Measurements from ENCODE around the gene ACY1.

ACY1 gene

GRCh38 chr3:51955893-51956770, 27.2 kb upstream of the ACY1 start:
- peaks cover 50% of the 10 kb centered on the region for H3K27me3 Mint-ChIP-seq
- peak; percentile 55 to 56 for DNase-seq
- peak; percentile 85 for ATAC-seq
- peak overlapping the region; percentile 58 to 74 for H3K4me3 Mint-ChIP-seq
- no peak overlapping the region for H3K27ac Mint-ChIP-seq
- H3K9me3 Mint-ChIP-seq: no peaks in the 10 kb centered on the region
- H3K4me1 Mint-ChIP-seq: peaks cover 14% of the 10 kb centered on the region

- ATAC-seq (no peak), DNase-seq (no peak)
- Mint-ChIP-seq H3K27me3 (peaks cover 50% of the 10 kb centered on the region), H3K9me3 (no peaks in the 10 kb centered on the region), H3K4me3 (no peak overlapping the region), H3K27ac (no peak overlapping the region), H3K4me1 (peaks cover 14% of the 10 kb centered on the region)
Observed at GRCh38 chr3:51957520-51958205, 25.7 kb upstream of the ACY1 start.

GRCh38 chr3:51958603-51959521, 24.5 kb upstream of the ACY1 start:
- H3K27ac Mint-ChIP-seq: no peak overlapping the region
- no peak for DNase-seq
- H3K4me1 Mint-ChIP-seq: peaks cover 14% of the 10 kb centered on the region
- H3K9me3 Mint-ChIP-seq: no peaks in the 10 kb centered on the region
- peaks cover 41% of the 10 kb centered on the region for H3K27me3 Mint-ChIP-seq
- no peak overlapping the region for H3K4me3 Mint-ChIP-seq
- ATAC-seq: no peak

GRCh38 chr3:51959651-51960050, 23.7 kb upstream of the ACY1 start:
- H3K27ac Mint-ChIP-seq: no peak overlapping the region
- no peaks in the 10 kb centered on the region for H3K9me3 Mint-ChIP-seq
- DNase-seq (no peak), ATAC-seq (no peak)
- H3K4me3 Mint-ChIP-seq: no peak overlapping the region
- H3K4me1 Mint-ChIP-seq: peaks cover 14% of the 10 kb centered on the region
- H3K27me3 Mint-ChIP-seq: peaks cover 37% of the 10 kb centered on the region

- Mint-ChIP-seq H3K27me3 (peaks cover 37% of the 10 kb centered on the region), H3K4me1 (peaks cover 10% of the 10 kb centered on the region), H3K4me3 (no peak overlapping the region), H3K27ac (no peak overlapping the region), H3K9me3 (no peaks in the 10 kb centered on the region)
- DNase-seq (no peak), ATAC-seq (no peak)
Observed at GRCh38 chr3:51960386-51960785, 22.9 kb upstream of the ACY1 start.

GRCh38 chr3:51961011-51961410, 22.3 kb upstream of the ACY1 start:
- H3K27me3 Mint-ChIP-seq: peaks cover 40% of the 10 kb centered on the region
- peaks cover 15% of the 10 kb centered on the region for H3K4me1 Mint-ChIP-seq
- H3K27ac Mint-ChIP-seq: no peak overlapping the region
- no peaks in the 10 kb centered on the region for H3K9me3 Mint-ChIP-seq
- no peak overlapping the region for H3K4me3 Mint-ChIP-seq
- DNase-seq: no peak
- no peak for ATAC-seq

GRCh38 chr3:51961602-51962569, 21.4 kb upstream of the ACY1 start:
- DNase-seq (no peak), ATAC-seq (no peak)
- Mint-ChIP-seq H3K27ac (no peak overlapping the region), H3K4me1 (peaks cover 16% of the 10 kb centered on the region), H3K4me3 (no peak overlapping the region), H3K9me3 (no peaks in the 10 kb centered on the region), H3K27me3 (peaks cover 36% of the 10 kb centered on the region)

- DNase-seq (no peak), ATAC-seq (no peak)
- Mint-ChIP-seq H3K27ac (no peak overlapping the region), H3K4me1 (peaks cover 20% of the 10 kb centered on the region), H3K9me3 (no peaks in the 10 kb centered on the region), H3K27me3 (peaks cover 25% of the 10 kb centered on the region), H3K4me3 (no peak overlapping the region)
Observed at GRCh38 chr3:51962854-51963530, 20.3 kb upstream of the ACY1 start.

- Mint-ChIP-seq H3K9me3 (no peaks in the 10 kb centered on the region), H3K4me1 (peaks cover 30% of the 10 kb centered on the region), H3K4me3 (no peak overlapping the region), H3K27ac (no peak overlapping the region), H3K27me3 (peaks cover 21% of the 10 kb centered on the region)
- ATAC-seq (no peak), DNase-seq (no peak)
Observed at GRCh38 chr3:51963951-51964451, 19.3 kb upstream of the ACY1 start.

GRCh38 chr3:51964521-51964920, 18.8 kb upstream of the ACY1 start:
- no peak overlapping the region for H3K27ac Mint-ChIP-seq
- H3K4me3 Mint-ChIP-seq: no peak overlapping the region
- H3K27me3 Mint-ChIP-seq: peaks cover 21% of the 10 kb centered on the region
- peaks cover 34% of the 10 kb centered on the region for H3K4me1 Mint-ChIP-seq
- no peak for ATAC-seq
- no peak for DNase-seq
- H3K9me3 Mint-ChIP-seq: no peaks in the 10 kb centered on the region

- Mint-ChIP-seq H3K27ac (peak overlapping the region in 1 of 2 donors; percentile 81), H3K27me3 (peaks cover 21% of the 10 kb centered on the region), H3K4me1 (peaks cover 39% of the 10 kb centered on the region), H3K4me3 (peak overlapping the region; percentile 72 to 86), H3K9me3 (no peaks in the 10 kb centered on the region)
- ATAC-seq (no peak), DNase-seq (no peak)
Observed at GRCh38 chr3:51966016-51966415, 17.3 kb upstream of the ACY1 start.

GRCh38 chr3:51966486-51966885, 16.8 kb upstream of the ACY1 start:
- Mint-ChIP-seq H3K27me3 (peaks cover 21% of the 10 kb centered on the region), H3K4me3 (peak overlapping the region; percentile 72 to 86), H3K4me1 (peaks cover 44% of the 10 kb centered on the region), H3K9me3 (no peaks in the 10 kb centered on the region), H3K27ac (peak overlapping the region; percentile 80 to 92)
- ATAC-seq (no peak), DNase-seq (no peak)

GRCh38 chr3:51966922-51967383, 16.4 kb upstream of the ACY1 start:
- peak; percentile 66 for ATAC-seq
- Mint-ChIP-seq H3K4me1 (peaks cover 45% of the 10 kb centered on the region), H3K27me3 (peaks cover 21% of the 10 kb centered on the region), H3K27ac (peak overlapping the region in 1 of 2 donors; percentile 92), H3K4me3 (peak overlapping the region; percentile 72 to 86), H3K9me3 (no peaks in the 10 kb centered on the region)
- no peak for DNase-seq

Data from stimulated activated naive CD8-positive, alpha-beta T cell treated with anti-CD3 and anti-CD28 coated beads, Interleukin-15, amount 100 ng/mL, for 72 hours (primary cell).